IMR-90 (cell line): ENCODE measurements around the gene ENTPD7. TPM values are rescaled to one million over a fixed set of nuclear protein-coding genes. Genes with fewer than 3 reads are reported as not detected.

ENCODE experiments used
- ATAC-seq: fragments of 200-7000 bp; cut with Tn5 transposase; 2 replicates; pipeline ENCODE4 v1.9.1; 2020; ENCODE audit warnings: low read depth, mild to moderate bottlenecking, moderate library complexity
- BruUV-seq: library from RNA; stranded (reverse); fragments of 400-500 nt; replicated peaks from 2 replicates; lab custom pipeline; 2021; lab: Mats Ljungman, UMichigan
- CTCF ChIA-PET: fragments of 300-600 bp; formaldehyde crosslinking; extraction: SDS; loops from one replicate; lab custom pipeline; 2021; ENCODE audit warnings: antibody characterized with exemption; lab: Yijun Ruan, JAX
- POLR2A ChIA-PET: fragments of 300-600 bp; sonication (Branson Sonifier 250); formaldehyde crosslinking; loops from one replicate; lab custom pipeline; 2022; ENCODE audit warnings: antibody characterized with exemption; ENCODE audit not compliant: unreplicated experiment; lab: Charles Lee
- DNase-seq: peaks from one replicate; pipeline ENCODE4 v3.0.0; 2013
- H2AFZ ChIP-seq: replicated peaks from 2 replicates; pipeline ENCODE3; 2013; ENCODE audit warnings: low read length, mild to moderate bottlenecking; ENCODE audit not compliant: poor library complexity
- H2AK5ac ChIP-seq: 2 replicates; pipeline ENCODE4 v1.6.1; 2013; ENCODE audit warnings: low read depth, low read length, inconsistent platforms
- H2AK9ac ChIP-seq: replicated peaks from 2 replicates; pipeline ENCODE3; 2013; ENCODE audit warnings: mild to moderate bottlenecking, low read depth, low read length, moderate library complexity; ENCODE audit not compliant: poor library complexity
- H2BK120ac ChIP-seq: 2 replicates; pipeline ENCODE4 v1.6.1; 2013; ENCODE audit warnings: low read depth, low read length, inconsistent platforms
- H2BK15ac ChIP-seq: 3 replicates; pipeline ENCODE4 v1.6.1; 2013; ENCODE audit warnings: low read depth, low read length, inconsistent platforms
- H2BK20ac ChIP-seq: 2 replicates; pipeline ENCODE4 v1.6.1; 2013; ENCODE audit warnings: low read depth, mild to moderate bottlenecking, inconsistent platforms, low read length, moderate library complexity
- H2BK5ac ChIP-seq: 2 replicates; pipeline ENCODE4 v1.6.1; 2013; ENCODE audit warnings: mild to moderate bottlenecking, low read depth, low read length, inconsistent platforms; ENCODE audit not compliant: poor library complexity, severe bottlenecking
- H3K14ac ChIP-seq: replicated peaks from 2 replicates; pipeline ENCODE4 v1.6.1; 2013; ENCODE audit warnings: low read depth, low read length, inconsistent platforms
- H3K18ac ChIP-seq: 2 replicates; pipeline ENCODE4 v1.6.1; 2013; ENCODE audit warnings: low read depth, low read length, control low read depth
- H3K23ac ChIP-seq: 2 replicates; pipeline ENCODE4 v1.6.1; 2013; ENCODE audit warnings: low read depth, low read length, inconsistent platforms
- H3K27ac ChIP-seq: 2 replicates; pipeline ENCODE4 v1.5.1; 2013; ENCODE audit warnings: mild to moderate bottlenecking, control low read depth, low read length; ENCODE audit not compliant: insufficient read depth
- H3K27me3 ChIP-seq: 2 replicates; pipeline ENCODE4 v1.6.1; 2013; ENCODE audit warnings: low read length; ENCODE audit not compliant: control insufficient read depth, insufficient read depth
- H3K36me3 ChIP-seq: 2 replicates; pipeline ENCODE4 v1.6.1; 2013; ENCODE audit warnings: low read length, mixed read lengths; ENCODE audit not compliant: control insufficient read depth, insufficient read depth
- H3K4ac ChIP-seq: 2 replicates; pipeline ENCODE4 v1.6.1; 2013; ENCODE audit warnings: low read depth, low read length, inconsistent platforms
- H3K4me1 ChIP-seq: 2 replicates; pipeline ENCODE4 v1.6.1; 2013; ENCODE audit warnings: low read length, mixed read lengths; ENCODE audit not compliant: control insufficient read depth, insufficient read depth
- H3K4me2 ChIP-seq: 2 replicates; pipeline ENCODE4 v1.6.1; 2013; ENCODE audit warnings: low read depth, mild to moderate bottlenecking, control low read depth, low read length, moderate library complexity
- H3K4me3 ChIP-seq: 2 replicates; pipeline ENCODE4 v1.5.1; 2013; ENCODE audit warnings: low read depth, mild to moderate bottlenecking, control low read depth, low read length, moderate library complexity; ENCODE audit not compliant: insufficient read depth
- H3K56ac ChIP-seq: 2 replicates; pipeline ENCODE4 v1.6.1; 2013; ENCODE audit warnings: low read length, inconsistent platforms; ENCODE audit not compliant: insufficient read depth; ENCODE audit errors: extremely low read depth
- H3K79me1 ChIP-seq, 2 experiments: 2 replicates each; pipeline ENCODE4 v1.6.1; 2013; ENCODE audit warnings: low read length in 2 of 2, inconsistent platforms in 1 of 2, low read depth in 1 of 2
- H3K9ac ChIP-seq: 2 replicates; pipeline ENCODE4 v1.6.1; 2013; ENCODE audit warnings: low read depth, low read length, control low read depth
- H3K9me1 ChIP-seq: 2 replicates; pipeline ENCODE4 v1.6.1; 2013; ENCODE audit warnings: low read length, inconsistent platforms; ENCODE audit not compliant: insufficient read depth
- H3K9me3 ChIP-seq: 2 replicates; pipeline ENCODE4 v1.6.1; 2013; ENCODE audit warnings: low read length; ENCODE audit not compliant: control insufficient read depth, insufficient read depth
- H4K20me1 ChIP-seq: 2 replicates; pipeline ENCODE4 v1.6.1; 2013; ENCODE audit warnings: low read length, inconsistent platforms; ENCODE audit not compliant: insufficient read depth
- H4K5ac ChIP-seq: 2 replicates; pipeline ENCODE4 v1.6.1; 2013; ENCODE audit warnings: mild to moderate bottlenecking, low read depth, low read length, control low read depth
- H4K8ac ChIP-seq, 2 experiments: 2 replicates each; pipeline ENCODE4 v1.6.1; 2013; ENCODE audit warnings: low read depth in 2 of 2, low read length in 2 of 2, control low read depth in 1 of 2, inconsistent platforms in 1 of 2
- H4K91ac ChIP-seq: 2 replicates; pipeline ENCODE4 v1.6.1; 2013; ENCODE audit warnings: low read depth, low read length, inconsistent platforms; ENCODE audit not compliant: insufficient read depth
- ELK1 ChIP-seq: fragments of 150-350 bp; IDR thresholded peaks from 2 replicates; pipeline ENCODE4 v1.6.1; 2016; ENCODE audit warnings: low read depth, mild to moderate bottlenecking, low read length, moderate library complexity, borderline replicate concordance
- FOS ChIP-seq: fragments of 150-350 bp; IDR thresholded peaks from 2 replicates; pipeline ENCODE4 v1.6.1; 2016; ENCODE audit warnings: low read depth, low read length
- MAFK ChIP-seq: IDR thresholded peaks from 2 replicates; pipeline ENCODE4 v1.6.1; 2012; ENCODE audit warnings: low read depth, low read length, improper control_type of control experiment
- RAD21 ChIP-seq: IDR thresholded peaks from 2 replicates; pipeline ENCODE4 v1.6.1; 2012; ENCODE audit warnings: low read length, improper control_type of control experiment
- SMC3 ChIP-seq: fragments of 150-350 bp; IDR thresholded peaks from 2 replicates; pipeline ENCODE4 v1.6.1; 2016; ENCODE audit warnings: low read depth, mild to moderate bottlenecking, antibody characterized with exemption, low read length, moderate library complexity
- USF2 ChIP-seq: fragments of 150-350 bp; IDR thresholded peaks from 2 replicates; pipeline ENCODE4 v1.6.1; 2017; ENCODE audit warnings: mild to moderate bottlenecking, antibody characterized with exemption, low read length, low read depth
- WGBS, 2 experiments: methylation state at CpG; one replicate each; pipeline versions ENCODE4 v1.1.5 to v1.1.7; 2013; ENCODE audit warnings: missing lambda C conversion rate in 2 of 2; ENCODE audit not compliant: insufficient read length in 1 of 2; ENCODE audit errors: extremely low coverage in 2 of 2; 5-methylcytosine and 5-hydroxymethylcytosine counted together
- dilution Hi-C: fragments of 300-500 bp; cut with HindIII; formaldehyde crosslinking; loops from one replicate; pipeline ENCODE4 v1.14.3; 2018; ENCODE audit warnings: low sequenced_read_pairs; ENCODE audit not compliant: unreplicated experiment
- in situ Hi-C: fragments of 300-500 bp; cut with MboI; formaldehyde crosslinking; loops from 3 replicates; pipeline ENCODE4 v1.14.3; 2019; ENCODE audit warnings: low sequenced_read_pairs, inconsistent platforms, mixed read lengths
- intact Hi-C: fragments of 100-400 bp; cut with micrococcal nuclease; formaldehyde crosslinking; loops from 2 replicates; pipeline ENCODE4 v1.10.0; 2022
- polyA plus RNA-seq, 3 experiments: library from polyadenylated mRNA; depleted of rRNA; stranded (reverse); fragments of >200 nt; gene quantifications; 2 replicates each; pipeline ENCODE4 v1.2.3, GENCODE V29; 2012; ENCODE audit warnings: low replicate concordance in 1 of 3
- total RNA-seq: library from RNA; depleted of rRNA; stranded (reverse); fragments of >200 nt; gene quantifications from 2 replicates; pipeline ENCODE4 v1.2.3, GENCODE V29; 2012

The ENTPD7 gene
- total and polyA plus RNA-seq, 2 of the 4 experiments (the other 2 are of a cell fraction): 8.0 to 23.3 TPM

- H4K91ac ChIP-seq: no peak overlapping the region
- H4K5ac ChIP-seq: no peak overlapping the region
- intact Hi-C loops (no loop called here), in situ Hi-C loops (no loop called here), dilution Hi-C loops (no loop called here)
- no peaks in the 10 kb centered on the region for H3K9me1 ChIP-seq
- no peak overlapping the region for H3K4me3 ChIP-seq
- no peak overlapping the region for H3K23ac ChIP-seq
- H3K79me1 ChIP-seq: no peaks in the 10 kb centered on the region
- H2AFZ ChIP-seq: no peak overlapping the region
- no peak overlapping the region for H3K18ac ChIP-seq
- BruUV-seq: no TSS peak
- TF ChIP-seq RAD21 (no peak), ELK1 (no peak), FOS (no peak), MAFK (no peak), USF2 (no peak), SMC3 (no peak)
- no peak overlapping the region for H3K14ac ChIP-seq
- no peaks in the 10 kb centered on the region for H3K27me3 ChIP-seq
- no peaks in the 10 kb centered on the region for H3K36me3 ChIP-seq
- H3K9me3 ChIP-seq: peaks cover 3% of the 10 kb centered on the region; the same call in 1 of the 2 replicates
- H2BK15ac ChIP-seq: no peak overlapping the region
- no peak overlapping the region for H2BK20ac ChIP-seq
- no CpG with 5 or more reads among the region's 1 CpG for WGBS, 2 experiments
- no peak overlapping the region for H3K4me2 ChIP-seq
- H2BK5ac ChIP-seq: no peak overlapping the region
- H3K56ac ChIP-seq: no peak overlapping the region
- no peak overlapping the region for H2AK5ac ChIP-seq
- DNase-seq (no peak), ATAC-seq (no peak)
- H3K4me1 ChIP-seq: no peaks in the 10 kb centered on the region
- no peak overlapping the region for H3K27ac ChIP-seq
- H2BK120ac ChIP-seq: no peak overlapping the region
- no peaks in the 10 kb centered on the region for H4K20me1 ChIP-seq
- H3K9ac ChIP-seq: no peak overlapping the region
- no peak overlapping the region for H3K4ac ChIP-seq
- no peak overlapping the region for H4K8ac ChIP-seq
- CTCF ChIA-PET: no interaction called here
- H2AK9ac ChIP-seq: no peak overlapping the region
- POLR2A ChIA-PET: no interaction called here
Measured at GRCh38 chr10:99648717-99649116, 10.6 kb upstream of the ENTPD7 start.
